ENCODE measurements around the gene SLC35G4. TPM values are rescaled to one million over a fixed set of nuclear protein-coding genes. Genes with fewer than 3 reads are reported as not detected.

SLC35G4 gene
- total RNA-seq, 1 donor from 2014 or later = not detected

DNA sequence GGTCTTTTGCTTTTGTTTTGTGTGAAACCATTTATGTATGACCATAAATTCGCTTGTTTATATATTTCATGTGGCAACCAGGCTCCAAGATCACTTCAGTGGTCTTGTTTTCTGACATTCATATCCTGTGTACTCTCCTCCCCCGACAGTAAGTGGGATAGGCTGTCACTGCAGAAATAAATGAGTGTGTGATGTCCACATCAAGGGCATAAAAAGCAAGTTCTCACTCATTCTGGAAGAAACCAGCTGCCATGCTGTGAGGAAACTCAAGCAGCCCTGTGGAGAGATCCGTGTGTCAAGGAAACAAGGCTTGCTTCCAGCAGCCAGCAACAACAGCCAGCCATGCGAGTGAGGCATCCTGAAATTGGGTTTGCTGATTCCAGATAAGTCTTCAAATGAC lies 40.4 kb downstream of the SLC35G4 start:
- H3K4me1 ChIP-seq = no peaks in the 10 kb centered on the region
- DNase-seq (no peak), ATAC-seq (no peak)
- no peak overlapping the region for H3K27ac ChIP-seq
- no peaks in the 10 kb centered on the region for H3K9me3 ChIP-seq
- TF ChIP-seq, protein P1, sequence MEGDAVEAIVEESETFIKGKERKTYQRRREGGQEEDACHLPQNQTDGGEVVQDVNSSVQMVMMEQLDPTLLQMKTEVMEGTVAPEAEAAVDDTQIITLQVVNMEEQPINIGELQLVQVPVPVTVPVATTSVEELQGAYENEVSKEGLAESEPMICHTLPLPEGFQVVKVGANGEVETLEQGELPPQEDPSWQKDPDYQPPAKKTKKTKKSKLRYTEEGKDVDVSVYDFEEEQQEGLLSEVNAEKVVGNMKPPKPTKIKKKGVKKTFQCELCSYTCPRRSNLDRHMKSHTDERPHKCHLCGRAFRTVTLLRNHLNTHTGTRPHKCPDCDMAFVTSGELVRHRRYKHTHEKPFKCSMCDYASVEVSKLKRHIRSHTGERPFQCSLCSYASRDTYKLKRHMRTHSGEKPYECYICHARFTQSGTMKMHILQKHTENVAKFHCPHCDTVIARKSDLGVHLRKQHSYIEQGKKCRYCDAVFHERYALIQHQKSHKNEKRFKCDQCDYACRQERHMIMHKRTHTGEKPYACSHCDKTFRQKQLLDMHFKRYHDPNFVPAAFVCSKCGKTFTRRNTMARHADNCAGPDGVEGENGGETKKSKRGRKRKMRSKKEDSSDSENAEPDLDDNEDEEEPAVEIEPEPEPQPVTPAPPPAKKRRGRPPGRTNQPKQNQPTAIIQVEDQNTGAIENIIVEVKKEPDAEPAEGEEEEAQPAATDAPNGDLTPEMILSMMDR (IDR thresholded peaks at IDR 0.05) = no peak
- no peak overlapping the region for H3K4me3 ChIP-seq
- intact Hi-C loops (cut with DNase I) = no loop called here
- no peaks in the 10 kb centered on the region for H3K36me3 ChIP-seq
- H3K27me3 ChIP-seq (ENCODE audit: low read depth) = no peaks in the 10 kb centered on the region

DNA sequence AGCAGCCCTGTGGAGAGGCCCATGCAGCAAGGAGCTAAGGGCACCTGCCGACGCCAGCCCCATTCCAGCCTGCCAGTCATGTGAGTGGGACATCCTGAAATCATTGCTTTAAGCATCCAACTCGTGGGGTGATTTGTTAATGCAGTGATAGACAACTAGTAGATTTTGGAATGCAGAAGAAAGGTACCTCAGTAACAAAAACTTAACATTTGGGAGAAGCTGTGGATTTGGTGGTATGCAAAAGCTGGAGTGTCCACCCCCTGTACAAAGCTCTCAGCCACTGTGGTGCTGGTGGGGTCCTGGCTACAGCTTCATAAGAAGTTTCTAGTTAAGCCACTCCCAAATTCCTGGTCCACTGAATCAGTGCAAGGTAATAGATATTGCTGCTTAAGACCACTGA lies 42.5 kb downstream of the SLC35G4 start:
- no peak for ATAC-seq

DNA sequence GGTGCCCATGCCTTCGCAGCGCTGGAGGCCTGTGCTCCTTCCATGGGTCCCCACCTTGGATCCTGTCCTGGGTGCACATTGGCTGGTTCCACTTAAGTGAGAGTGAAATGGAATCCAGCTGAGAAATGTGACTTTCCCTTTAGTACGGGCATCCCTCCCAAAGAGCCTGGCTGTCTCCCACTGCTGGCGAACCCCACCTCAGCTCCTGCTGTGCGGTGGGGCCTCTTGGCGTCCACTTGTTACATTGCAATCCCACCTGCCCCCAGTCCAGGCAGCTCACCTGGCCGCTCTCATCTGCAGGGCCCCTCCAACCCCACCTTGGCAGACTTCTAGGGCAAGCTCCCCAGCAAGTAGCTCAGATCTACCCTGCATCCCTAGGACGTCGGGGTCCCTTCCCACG lies 44.1 kb downstream of the SLC35G4 start:
- intact Hi-C loops (cut with DNase I) = no loop called here
- no peaks in the 10 kb centered on the region for H3K4me1 ChIP-seq
- H3K27me3 ChIP-seq (ENCODE audit: low read depth) = no peaks in the 10 kb centered on the region
- no peaks in the 10 kb centered on the region for H3K9me3 ChIP-seq
- ATAC-seq (no peak), DNase-seq (no peak)
- no peaks in the 10 kb centered on the region for H3K36me3 ChIP-seq
- no peak overlapping the region for H3K27ac ChIP-seq
- no peak overlapping the region for H3K4me3 ChIP-seq
- TF ChIP-seq, protein P1 (IDR thresholded peaks at IDR 0.05) = no peak

More for the DNA sequence above, 42.5 kb downstream of the SLC35G4 start:
- H3K27me3 ChIP-seq (ENCODE audit: low read depth) = no peaks in the 10 kb centered on the region
- no peak for DNase-seq
- intact Hi-C loops (cut with DNase I) = no loop called here
- H3K4me1 ChIP-seq = no peaks in the 10 kb centered on the region
- no peaks in the 10 kb centered on the region for H3K9me3 ChIP-seq
- no peak overlapping the region for H3K27ac ChIP-seq
- TF ChIP-seq, protein P1 (IDR thresholded peaks at IDR 0.05) = no peak
- no peak overlapping the region for H3K4me3 ChIP-seq
- H3K36me3 ChIP-seq = no peaks in the 10 kb centered on the region

DNA sequence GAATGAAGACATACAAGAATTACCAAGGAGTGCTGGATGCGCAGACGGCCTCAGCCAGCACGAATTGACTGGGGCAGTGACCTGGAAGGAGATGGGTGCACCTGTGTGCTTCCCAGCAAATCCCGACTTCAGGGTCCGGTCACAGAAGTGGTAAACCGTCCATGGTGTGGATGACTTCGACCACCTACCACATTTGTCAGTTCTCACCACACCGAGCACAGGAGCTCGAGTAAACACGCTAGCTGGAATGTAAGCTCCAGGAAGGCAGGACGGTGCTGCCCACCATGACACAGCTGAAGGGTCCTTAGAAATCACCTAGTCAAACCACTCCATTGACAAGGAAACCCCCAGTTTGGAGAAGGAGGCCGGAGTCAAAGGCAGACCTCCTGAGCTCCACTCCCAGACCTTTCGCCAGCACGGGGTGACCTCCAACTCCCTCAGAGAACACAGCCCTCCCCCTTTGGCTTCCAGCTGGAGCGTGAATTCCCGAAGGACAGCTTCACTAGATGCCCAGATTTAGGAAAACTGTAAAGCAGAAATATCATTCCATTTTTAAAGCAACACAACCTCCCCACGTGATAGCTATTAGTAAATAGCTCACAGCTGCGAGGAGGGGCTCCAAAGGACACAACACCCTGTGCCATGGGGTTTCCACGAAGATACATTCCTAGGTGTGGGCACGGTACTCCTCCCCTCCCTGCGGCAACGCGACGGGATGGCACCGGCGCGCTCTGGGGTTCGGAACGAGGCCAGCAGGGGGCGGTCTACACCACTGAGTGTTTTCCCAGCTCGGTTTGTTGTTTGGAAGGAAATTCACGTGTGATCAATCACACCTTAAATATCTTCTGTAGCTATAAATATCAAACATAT lies 45.6 kb downstream of the SLC35G4 start:
- ATAC-seq = peak; percentile 72 to 84
- intact Hi-C loops (cut with DNase I) = no loop called here

DNA sequence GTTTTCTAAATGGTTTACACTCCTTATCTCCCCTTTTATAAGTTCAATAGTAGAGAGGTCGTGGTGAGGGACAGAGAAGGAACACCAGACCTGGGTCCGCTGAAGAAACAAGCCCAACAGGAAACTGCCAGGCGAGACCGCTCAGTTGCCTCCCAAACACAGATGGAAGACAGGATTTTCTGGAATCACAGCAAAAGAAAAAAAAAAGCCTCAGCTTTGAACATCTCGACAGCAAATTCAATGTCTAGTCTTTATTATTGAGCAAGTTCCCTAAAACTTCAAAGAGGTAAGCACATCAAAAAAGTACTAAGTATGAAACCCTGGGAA lies 46.2 kb downstream of the SLC35G4 start:
- DNase-seq (no peak), ATAC-seq (no peak)
- Histone ChIP-seq H3K4me1 (no peaks in the 10 kb centered on the region), H3K9me3 (no peaks in the 10 kb centered on the region), H3K27ac (no peak overlapping the region), H3K4me3 (no peak overlapping the region), H3K27me3 (ENCODE audit: low read depth) (no peaks in the 10 kb centered on the region), H3K36me3 (no peaks in the 10 kb centered on the region)
- intact Hi-C loops (cut with DNase I) = no loop called here
- TF ChIP-seq, protein P1 (IDR thresholded peaks at IDR 0.05) = no peak

More for the DNA sequence above, 45.6 kb downstream of the SLC35G4 start:
- no peaks in the 10 kb centered on the region for H3K9me3 ChIP-seq
- H3K36me3 ChIP-seq = no peaks in the 10 kb centered on the region
- no peaks in the 10 kb centered on the region for H3K4me1 ChIP-seq
- no peak overlapping the region for H3K27ac ChIP-seq
- DNase-seq = peak; percentile 70
- H3K4me3 ChIP-seq = no peak overlapping the region
- no peaks in the 10 kb centered on the region for H3K27me3 ChIP-seq (ENCODE audit: low read depth)
- TF ChIP-seq, protein P1 (IDR thresholded peaks at IDR 0.05) = peak; percentile 81

Measured in lower lobe of right lung (tissue), 2 donors.